22Rv1 (cell line): Measurements from ENCODE around the gene GSG1L.

Experiments
- ZFX ChIP-seq: fragments of 450-650 bp; IDR thresholded peaks from 2 replicates; pipeline ENCODE4 v1.6.1; 2017; ENCODE audit warnings: antibody characterized with exemption, borderline replicate concordance
- TF ChIP-seq, protein P1 (sequence below): fragments of 450-650 bp; IDR thresholded peaks from 2 replicates; pipeline ENCODE4 v1.5.1; 2017; ENCODE audit warnings: mild to moderate bottlenecking

DNA sequence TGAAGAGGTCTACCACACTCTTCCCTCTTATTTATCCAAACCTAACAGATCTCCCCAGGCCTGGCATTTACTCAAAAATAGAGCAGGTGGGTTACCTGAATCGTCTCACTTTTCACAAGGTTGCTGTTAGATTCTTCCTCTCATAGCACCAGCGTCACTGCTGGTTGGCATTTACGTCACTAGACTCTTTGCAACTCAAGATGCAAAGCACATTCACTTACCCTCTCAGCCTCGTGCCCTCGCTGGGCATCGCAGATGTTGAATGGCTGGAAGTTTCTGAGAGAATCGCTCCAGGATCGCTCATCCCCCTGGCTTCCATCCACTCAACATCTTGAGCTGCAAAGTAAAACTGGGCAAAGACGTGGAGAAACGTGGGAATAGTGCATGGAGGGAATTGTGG is 21.9 kb downstream of the GSG1L start:
- TF ChIP-seq, protein P1, sequence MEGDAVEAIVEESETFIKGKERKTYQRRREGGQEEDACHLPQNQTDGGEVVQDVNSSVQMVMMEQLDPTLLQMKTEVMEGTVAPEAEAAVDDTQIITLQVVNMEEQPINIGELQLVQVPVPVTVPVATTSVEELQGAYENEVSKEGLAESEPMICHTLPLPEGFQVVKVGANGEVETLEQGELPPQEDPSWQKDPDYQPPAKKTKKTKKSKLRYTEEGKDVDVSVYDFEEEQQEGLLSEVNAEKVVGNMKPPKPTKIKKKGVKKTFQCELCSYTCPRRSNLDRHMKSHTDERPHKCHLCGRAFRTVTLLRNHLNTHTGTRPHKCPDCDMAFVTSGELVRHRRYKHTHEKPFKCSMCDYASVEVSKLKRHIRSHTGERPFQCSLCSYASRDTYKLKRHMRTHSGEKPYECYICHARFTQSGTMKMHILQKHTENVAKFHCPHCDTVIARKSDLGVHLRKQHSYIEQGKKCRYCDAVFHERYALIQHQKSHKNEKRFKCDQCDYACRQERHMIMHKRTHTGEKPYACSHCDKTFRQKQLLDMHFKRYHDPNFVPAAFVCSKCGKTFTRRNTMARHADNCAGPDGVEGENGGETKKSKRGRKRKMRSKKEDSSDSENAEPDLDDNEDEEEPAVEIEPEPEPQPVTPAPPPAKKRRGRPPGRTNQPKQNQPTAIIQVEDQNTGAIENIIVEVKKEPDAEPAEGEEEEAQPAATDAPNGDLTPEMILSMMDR, result no peak
- no peak for TF ChIP-seq ZFX
